Cardiac septum (tissue), 1 donor: ENCODE measurements around the gene RNF130. TPM values are rescaled to one million over a fixed set of nuclear protein-coding genes. Genes with fewer than 3 reads are reported as not detected.

Source experiments
- DNase-seq: peaks from one replicate; pipeline ENCODE4 v3.0.0-alpha.2; 2020; ENCODE audit warnings: low spot score
- intact Hi-C: fragments of 100-400 bp; cut with DNase I; formaldehyde crosslinking; loops from one replicate; pipeline ENCODE4 v1.14.0; 2022
- microRNA-seq: library from miRNA; unstranded; fragments of <30 nt; microRNA quantifications from one replicate; pipeline ENCODE4 v1.2.0, GENCODE V29; 2020
- total RNA-seq: library from RNA; stranded (reverse); fragmentation: NEBNext Ultra II Directional; extraction: Animal tissue kit (Norgen Biotek cat#: 25700); gene quantifications from one replicate; pipeline ENCODE4 v1.2.1, GENCODE V29; 2021
- donor health status: DM: no; HTN: no; CAD: no.

Gene RNF130
- total RNA-seq, 1 donor from 2014 or later: 33.7 TPM

GRCh38 chr5:179909224-179909623 is 162.3 kb downstream of the RNF130 start:
- intact Hi-C loops: loop anchor here (5.0 kb wide), 2 partner anchors 102 to 163 kb away; partner anchors contain the start of genes MGAT4B and RNF130
- DNase-seq: no peak

- intact Hi-C loops: loop anchor here (5.0 kb wide), 2 partner anchors 101 to 164 kb away; partner anchors contain the start of genes MGAT4B and RNF130
- DNase-seq: no peak
Observed at GRCh38 chr5:179908528-179908927, 163.0 kb downstream of the RNF130 start.

- intact Hi-C loops: loop anchor here (2.0 to 5.0 kb wide), 3 partner anchors 41 to 165 kb away; partner anchors contain the start of genes MGAT4B and RNF130
- DNase-seq: peak; percentile 86
Observed at GRCh38 chr5:179907556-179908324, 163.8 kb downstream of the RNF130 start, which contains the start of gene TBC1D9B. TBC1D9B (minus strand) TSS chr5:179907897; CDS start chr5:179907821, 76 bp downstream.

GRCh38 chr5:179906795-179907555 is 164.6 kb downstream of the RNF130 start:
- intact Hi-C loops: loop anchor here (2.0 to 5.0 kb wide), 3 partner anchors 40 to 165 kb away; partner anchors contain the start of genes MGAT4B and RNF130
- no peak for DNase-seq

GRCh38 chr5:179906294-179906794 is 165.2 kb downstream of the RNF130 start:
- no peak for DNase-seq
- intact Hi-C loops: loop anchor here (2.0 to 5.0 kb wide), 3 partner anchors 40 to 166 kb away; partner anchors contain the start of genes MGAT4B and RNF130

- intact Hi-C loops: loop anchor here (5.0 kb wide), 2 partner anchors 98 to 167 kb away; partner anchors contain the start of genes MGAT4B and RNF130
- DNase-seq: no peak
Observed at GRCh38 chr5:179905161-179905560, 166.4 kb downstream of the RNF130 start.

Small RNA genes lying within 50 kb of the gene (microRNA-seq; reads per million reads assigned to microRNA genes)
- gene MIR340: 189 reads per million, percentile 65 among the genes with 10 or more reads in this experiment

Other genes starting within 250 kb of the RNF130 start
- 15.3 TPM for gene MRNIP, start 212.9 kb downstream of the RNF130 start, total RNA-seq
- gene TBC1D9B, start 163.9 kb downstream of the RNF130 start, total RNA-seq: 41.3 TPM
- 0.40 TPM for gene RASGEF1C, start 137.5 kb upstream of the RNF130 start, total RNA-seq
- 37.5 TPM for gene MAPK9, start 220.3 kb upstream of the RNF130 start, total RNA-seq